CD4-positive, CD25-positive, alpha-beta regulatory T cell (primary cell): ENCODE results near the gene EGLN3. TPM values are rescaled to one million over a fixed set of nuclear protein-coding genes. Genes with fewer than 3 reads are reported as not detected.

Source experiments
- ATAC-seq, 2 donors: fragments of 150-1000 bp; cut with Tn5 transposase; one replicate each; pipeline ENCODE4 v1.10.0; 2021; ENCODE audit warnings: low read depth in 2 of 2, moderate number of reproducible peaks in 2 of 2, moderate library complexity in 1 of 2
- DNase-seq, 3 donors: peaks; one replicate each; pipeline versions ENCODE4 v3.0.0 to v3.0.0-alpha.2; 2012 to 2022; ENCODE audit warnings: mixed read lengths in 1 of 3
- H3K27ac ChIP-seq: one replicate; pipeline ENCODE4 v1.7.0; 2013; ENCODE audit warnings: mild to moderate bottlenecking, low read length; ENCODE audit not compliant: insufficient read depth, poor library complexity, severe bottlenecking
- H3K27me3 ChIP-seq: one replicate; pipeline ENCODE4 v1.7.0; 2013; ENCODE audit warnings: low read length; ENCODE audit not compliant: control insufficient read depth, insufficient read depth
- H3K36me3 ChIP-seq: one replicate; pipeline ENCODE4 v1.7.0; 2013; ENCODE audit warnings: mild to moderate bottlenecking, low read length, moderate library complexity; ENCODE audit not compliant: control insufficient read depth, insufficient read depth
- H3K4me1 ChIP-seq: 2 replicates; pipeline ENCODE4 v1.7.0; 2013; ENCODE audit warnings: mild to moderate bottlenecking, low read length; ENCODE audit not compliant: insufficient read depth, control insufficient read depth, poor library complexity, severe bottlenecking
- H3K4me3 ChIP-seq: one replicate; pipeline ENCODE4 v1.7.0; 2013; ENCODE audit warnings: low read depth, mild to moderate bottlenecking, low read length, moderate library complexity
- H3K9me3 ChIP-seq, 2 experiments: 1 replicate in 1 of 2; 2 replicates in 1 of 2; pipeline ENCODE4 v1.7.0; 2013; ENCODE audit warnings: low read length in 2 of 2, mild to moderate bottlenecking in 1 of 2, moderate library complexity in 1 of 2; ENCODE audit not compliant: control insufficient read depth in 2 of 2
- H3K27ac Mint-ChIP-seq, 3 donors: one replicate each; pipeline ENCODE4 v1.8.0; 2020 to 2022; ENCODE audit warnings: mild to moderate bottlenecking in 3 of 3, mixed read lengths in 3 of 3, moderate library complexity in 2 of 3
- H3K27me3 Mint-ChIP-seq: one replicate; pipeline ENCODE4 v1.8.0; 2022; ENCODE audit warnings: mild to moderate bottlenecking, mixed read lengths
- H3K36me3 Mint-ChIP-seq: one replicate; pipeline ENCODE4 v1.8.0; 2020; ENCODE audit warnings: mixed read lengths
- H3K4me1 Mint-ChIP-seq, 4 donors: one replicate each; pipeline ENCODE4 v1.8.0; 2020 to 2022; ENCODE audit warnings: mixed read lengths in 4 of 4, mild to moderate bottlenecking in 1 of 4
- H3K4me3 Mint-ChIP-seq, 4 donors: one replicate each; pipeline ENCODE4 v1.8.0; 2020 to 2022; ENCODE audit warnings: mild to moderate bottlenecking in 4 of 4, mixed read lengths in 4 of 4, moderate library complexity in 3 of 4
- H3K9me3 Mint-ChIP-seq, 7 donors: one replicate each; pipeline ENCODE4 v1.8.0; 2020 to 2022; ENCODE audit warnings: mixed read lengths in 7 of 7, mild to moderate bottlenecking in 3 of 7, moderate library complexity in 2 of 7
- polyA plus RNA-seq, 4 donors: library from polyadenylated mRNA; unstranded; fragments of 300-500 nt; fragmentation: Illumina TruSeq; gene quantifications; one replicate each; pipeline ENCODE4 v1.2.3, GENCODE V29; 2021
- total RNA-seq: library from RNA; stranded (reverse); gene quantifications from one replicate; pipeline ENCODE4 v1.2.3, GENCODE V29; 2022

The EGLN3 gene
- total and polyA plus RNA-seq, 5 donors from 2014 or later, result 0.24 to 1.4 TPM; not detected in 3

GRCh38 chr14:33943096-33943883 is 7.6 kb downstream of the EGLN3 start:
- Histone ChIP-seq H3K36me3 (no peaks in the 10 kb centered on the region), H3K9me3 (no peaks in the 10 kb centered on the region), H3K4me1 (no peaks in the 10 kb centered on the region), H3K27me3 (no peaks in the 10 kb centered on the region), H3K27ac (no peak overlapping the region), H3K4me3 (no peak overlapping the region)
- peaks cover 14% of the 10 kb centered on the region for H3K27me3 Mint-ChIP-seq
- no peaks in the 10 kb centered on the region for H3K4me1 Mint-ChIP-seq
- no peak for DNase-seq
- ATAC-seq, result no peak
- H3K27ac Mint-ChIP-seq, result no peak overlapping the region
- H3K9me3 Mint-ChIP-seq, result peaks cover 0 to 6% (median 0%) of the 10 kb centered on the region in 7 donors
- no peak overlapping the region for H3K4me3 Mint-ChIP-seq
- H3K36me3 Mint-ChIP-seq, result no peaks in the 10 kb centered on the region

- peaks cover 0 to 6% (median 0%) of the 10 kb centered on the region in 7 donors for H3K9me3 Mint-ChIP-seq
These were observed 9.2 kb downstream of the EGLN3 start for GRCh38 chr14:33941718-33942117.

DNA sequence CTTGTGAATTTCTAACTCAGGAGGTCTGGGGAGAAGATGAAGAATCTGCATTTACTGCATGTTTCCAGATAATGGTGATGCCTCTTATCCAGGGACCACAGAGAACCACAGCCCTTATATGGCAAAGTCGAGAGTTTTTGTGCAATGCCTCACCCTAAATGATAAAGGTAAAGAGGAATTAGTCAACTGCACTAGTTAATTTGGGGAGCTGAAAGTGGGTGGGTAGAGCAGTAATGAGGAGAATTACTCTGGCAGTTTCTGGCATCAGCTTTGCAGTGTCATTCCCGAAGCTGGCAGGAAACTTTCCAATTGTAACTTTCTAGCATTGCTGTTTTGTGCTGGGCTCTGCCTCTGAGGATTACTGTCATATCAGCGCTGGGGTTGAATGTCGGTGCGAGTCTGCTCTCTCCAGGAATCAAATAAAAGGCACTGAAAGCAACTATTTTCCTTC is 10.3 kb downstream of the EGLN3 start:
- Histone ChIP-seq H3K36me3 (no peaks in the 10 kb centered on the region), H3K4me3 (no peak overlapping the region), H3K9me3 (no peaks in the 10 kb centered on the region), H3K27me3 (no peaks in the 10 kb centered on the region), H3K4me1 (no peaks in the 10 kb centered on the region), H3K27ac (no peak overlapping the region)
- no peak for DNase-seq
- Mint-ChIP-seq H3K27me3 (no peaks in the 10 kb centered on the region), H3K27ac (no peak overlapping the region), H3K4me3 (no peak overlapping the region), H3K36me3 (no peaks in the 10 kb centered on the region), H3K4me1 (no peaks in the 10 kb centered on the region), H3K9me3 (peaks cover 0 to 6% (median 0%) of the 10 kb centered on the region in 7 donors)
- no peak for ATAC-seq

More at GRCh38 chr14:33941718-33942117, 9.2 kb downstream of the EGLN3 start:
- Histone ChIP-seq H3K4me3 (no peak overlapping the region), H3K36me3 (no peaks in the 10 kb centered on the region), H3K9me3 (no peaks in the 10 kb centered on the region), H3K27me3 (no peaks in the 10 kb centered on the region), H3K27ac (no peak overlapping the region), H3K4me1 (no peaks in the 10 kb centered on the region)
- Mint-ChIP-seq H3K4me3 (no peak overlapping the region), H3K36me3 (no peaks in the 10 kb centered on the region), H3K27ac (no peak overlapping the region), H3K27me3 (no peaks in the 10 kb centered on the region), H3K4me1 (no peaks in the 10 kb centered on the region)
- ATAC-seq, result no peak
- DNase-seq, result no peak

DNA sequence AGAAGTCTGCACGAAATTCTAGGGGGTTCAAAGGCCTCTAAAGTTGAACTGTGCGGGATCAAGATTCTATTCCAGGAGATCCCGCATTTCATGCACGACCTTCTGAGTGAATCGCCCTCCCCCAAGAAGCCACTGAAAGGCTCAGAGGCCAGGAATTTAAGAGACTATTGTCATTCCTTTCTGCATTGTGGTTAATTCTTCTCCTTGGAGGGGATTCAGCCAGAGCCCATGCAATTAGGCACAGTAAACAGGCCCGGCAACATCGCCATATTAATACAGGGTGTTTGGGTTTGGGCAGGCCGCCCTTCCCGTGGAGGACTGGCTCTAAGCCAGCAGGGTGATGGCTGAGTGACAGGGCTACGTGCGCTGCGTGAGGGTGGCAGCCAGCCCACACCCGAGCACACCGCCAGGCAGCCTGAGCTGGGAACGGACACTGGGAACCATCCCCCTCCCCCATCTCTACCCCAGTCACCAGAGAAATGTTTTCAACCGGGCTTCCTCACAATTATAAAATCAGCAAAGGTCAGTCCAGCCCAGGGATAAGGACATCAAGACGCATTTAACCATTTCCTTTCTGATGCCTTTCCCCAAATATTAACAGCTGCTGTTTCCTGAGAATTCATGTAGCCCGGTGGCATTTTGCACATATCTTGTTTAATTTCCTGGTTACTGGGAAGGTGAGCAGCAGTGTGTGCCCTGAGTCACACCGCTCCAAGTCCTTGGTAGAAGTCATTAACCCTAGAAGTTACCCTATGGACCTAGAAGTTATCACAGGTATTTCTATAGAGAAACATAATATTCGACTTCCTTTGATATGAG is 12.5 kb downstream of the EGLN3 start:
- H3K4me3 Mint-ChIP-seq, result no peak overlapping the region
- Histone ChIP-seq H3K9me3 (no peaks in the 10 kb centered on the region), H3K4me3 (no peak overlapping the region), H3K36me3 (no peaks in the 10 kb centered on the region), H3K27ac (no peak overlapping the region), H3K27me3 (no peaks in the 10 kb centered on the region), H3K4me1 (no peaks in the 10 kb centered on the region)
- no peaks in the 10 kb centered on the region for H3K27me3 Mint-ChIP-seq
- DNase-seq, result no peak
- no peaks in the 10 kb centered on the region for H3K4me1 Mint-ChIP-seq
- H3K27ac Mint-ChIP-seq, result no peak overlapping the region
- ATAC-seq, result no peak
- peaks cover 0 to 6% (median 0%) of the 10 kb centered on the region in 7 donors for H3K9me3 Mint-ChIP-seq
- no peaks in the 10 kb centered on the region for H3K36me3 Mint-ChIP-seq

GRCh38 chr14:33936391-33936790 is 14.5 kb downstream of the EGLN3 start:
- Histone ChIP-seq H3K27ac (no peak overlapping the region), H3K27me3 (no peaks in the 10 kb centered on the region), H3K4me1 (no peaks in the 10 kb centered on the region), H3K4me3 (no peak overlapping the region), H3K36me3 (no peaks in the 10 kb centered on the region), H3K9me3 (no peaks in the 10 kb centered on the region)
- ATAC-seq (no peak), DNase-seq (no peak)
- Mint-ChIP-seq H3K9me3 (peaks cover 0 to 2% (median 0%) of the 10 kb centered on the region in 7 donors), H3K36me3 (no peaks in the 10 kb centered on the region), H3K27me3 (no peaks in the 10 kb centered on the region), H3K27ac (no peak overlapping the region), H3K4me1 (no peaks in the 10 kb centered on the region), H3K4me3 (no peak overlapping the region)

GRCh38 chr14:33934938-33935337 is 15.9 kb downstream of the EGLN3 start:
- H3K27ac ChIP-seq, result no peak overlapping the region
- no peak overlapping the region for H3K4me3 ChIP-seq
- Mint-ChIP-seq H3K9me3 (peaks cover 0 to 2% (median 0%) of the 10 kb centered on the region in 7 donors), H3K4me1 (no peaks in the 10 kb centered on the region), H3K4me3 (no peak overlapping the region), H3K27me3 (no peaks in the 10 kb centered on the region), H3K27ac (no peak overlapping the region), H3K36me3 (no peaks in the 10 kb centered on the region)
- H3K36me3 ChIP-seq, result no peaks in the 10 kb centered on the region
- no peak for ATAC-seq
- no peaks in the 10 kb centered on the region for H3K4me1 ChIP-seq
- no peak for DNase-seq
- H3K9me3 ChIP-seq, result no peaks in the 10 kb centered on the region
- H3K27me3 ChIP-seq, result no peaks in the 10 kb centered on the region

DNA sequence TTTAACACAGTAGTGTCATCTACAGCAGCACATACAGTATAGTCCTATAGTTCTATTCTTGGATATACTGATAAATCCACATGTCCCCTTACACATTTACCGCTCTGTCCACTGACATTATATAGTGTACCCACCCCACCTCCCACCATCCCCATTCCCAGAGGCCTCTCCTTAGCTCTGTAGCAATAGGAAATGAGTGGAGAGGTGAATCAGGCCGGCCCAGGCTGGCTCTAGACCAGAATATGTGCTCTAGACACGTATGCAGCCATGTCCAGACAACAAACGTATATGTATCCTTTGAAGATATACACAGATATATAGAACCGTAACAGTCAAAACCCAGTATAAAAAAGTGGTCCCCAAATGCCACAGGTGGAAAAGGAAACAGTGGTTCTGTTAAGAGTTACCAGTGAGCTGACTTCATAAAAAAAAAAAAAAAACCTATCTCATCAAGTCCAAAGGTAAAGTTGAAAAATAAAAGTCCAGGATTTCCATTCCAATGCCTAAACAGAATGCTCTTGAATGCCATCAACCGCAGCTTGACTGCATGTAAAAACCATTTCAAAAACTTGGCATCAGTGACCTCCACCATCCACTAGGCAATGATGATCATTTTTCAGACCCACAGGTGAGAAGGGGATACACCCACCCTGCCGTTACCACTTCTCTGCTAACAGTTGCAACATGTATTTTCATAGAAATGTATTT is 16.7 kb downstream of the EGLN3 start:
- no peak for ATAC-seq
- no peaks in the 10 kb centered on the region for H3K36me3 ChIP-seq
- Mint-ChIP-seq H3K36me3 (no peaks in the 10 kb centered on the region), H3K9me3 (peaks cover 0 to 3% (median 0%) of the 10 kb centered on the region in 7 donors), H3K4me1 (no peaks in the 10 kb centered on the region), H3K27ac (no peak overlapping the region), H3K4me3 (no peak overlapping the region), H3K27me3 (no peaks in the 10 kb centered on the region)
- H3K4me1 ChIP-seq, result no peaks in the 10 kb centered on the region
- DNase-seq, result no peak
- no peak overlapping the region for H3K27ac ChIP-seq
- H3K4me3 ChIP-seq, result no peak overlapping the region
- no peaks in the 10 kb centered on the region for H3K9me3 ChIP-seq
- H3K27me3 ChIP-seq, result no peaks in the 10 kb centered on the region
